ENCODE data around the gene TRANK1.

The TRANK1 gene

DNA sequence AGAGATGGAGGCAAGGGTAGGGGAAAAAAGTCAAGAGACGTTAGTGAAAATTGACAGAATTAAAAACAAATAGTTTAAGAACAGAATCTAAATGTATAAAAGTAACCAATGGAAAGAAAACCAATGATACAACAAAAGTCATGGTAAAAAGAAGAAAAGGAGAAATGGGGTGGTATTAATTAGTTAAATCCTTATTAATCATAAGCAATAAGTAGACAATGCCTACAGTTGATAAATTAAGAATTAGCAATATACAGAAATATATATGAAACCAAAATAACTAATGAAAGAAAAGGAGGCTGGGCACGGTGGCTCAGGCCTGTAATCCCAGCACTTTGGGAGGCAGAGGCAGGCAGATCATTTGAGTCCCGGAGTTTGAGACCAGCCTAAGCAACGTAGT, 24.2 kb upstream of the TRANK1 start:
- H3K27me3 ChIP-seq (ENCODE audit: control insufficient read depth, low read length), result no peaks in the 10 kb centered on the region
- H3K27ac ChIP-seq (ENCODE audit: low read depth, low read length), result peak overlapping the region; percentile 93
- no peaks in the 10 kb centered on the region for H3K36me3 ChIP-seq (ENCODE audit: control insufficient read depth, low read length)
- H3K4me3 ChIP-seq (ENCODE audit: low read length), result peak overlapping the region; percentile 57
- H3F3A ChIP-seq (ENCODE audit: control insufficient read depth, insufficient read depth), result peaks cover 14% of the 10 kb centered on the region
- TF ChIP-seq, protein P1, sequence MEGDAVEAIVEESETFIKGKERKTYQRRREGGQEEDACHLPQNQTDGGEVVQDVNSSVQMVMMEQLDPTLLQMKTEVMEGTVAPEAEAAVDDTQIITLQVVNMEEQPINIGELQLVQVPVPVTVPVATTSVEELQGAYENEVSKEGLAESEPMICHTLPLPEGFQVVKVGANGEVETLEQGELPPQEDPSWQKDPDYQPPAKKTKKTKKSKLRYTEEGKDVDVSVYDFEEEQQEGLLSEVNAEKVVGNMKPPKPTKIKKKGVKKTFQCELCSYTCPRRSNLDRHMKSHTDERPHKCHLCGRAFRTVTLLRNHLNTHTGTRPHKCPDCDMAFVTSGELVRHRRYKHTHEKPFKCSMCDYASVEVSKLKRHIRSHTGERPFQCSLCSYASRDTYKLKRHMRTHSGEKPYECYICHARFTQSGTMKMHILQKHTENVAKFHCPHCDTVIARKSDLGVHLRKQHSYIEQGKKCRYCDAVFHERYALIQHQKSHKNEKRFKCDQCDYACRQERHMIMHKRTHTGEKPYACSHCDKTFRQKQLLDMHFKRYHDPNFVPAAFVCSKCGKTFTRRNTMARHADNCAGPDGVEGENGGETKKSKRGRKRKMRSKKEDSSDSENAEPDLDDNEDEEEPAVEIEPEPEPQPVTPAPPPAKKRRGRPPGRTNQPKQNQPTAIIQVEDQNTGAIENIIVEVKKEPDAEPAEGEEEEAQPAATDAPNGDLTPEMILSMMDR (IDR thresholded peaks at IDR 0.05; ENCODE audit: low read depth, low read length, poor library complexity, severe bottlenecking), result no peak
- no peak for TF ChIP-seq EZH2phosphoT487 (IDR thresholded peaks at IDR 0.05; ENCODE audit: borderline replicate concordance, low read length)
- H3K4me2 ChIP-seq (ENCODE audit: low read length), result peak overlapping the region; percentile 84
- no peaks in the 10 kb centered on the region for H3K9me2 ChIP-seq (replicated peaks; ENCODE audit: control insufficient read depth, low read length)
- no peaks in the 10 kb centered on the region for H3K9me3 ChIP-seq (ENCODE audit: control insufficient read depth, insufficient read depth, low read length)
- no peaks in the 10 kb centered on the region for H3K79me2 ChIP-seq (ENCODE audit: control insufficient read depth, low read length)
- H4K20me1 ChIP-seq (ENCODE audit: control insufficient read depth, insufficient read depth, low read depth, low read length), result no peaks in the 10 kb centered on the region
- H3K4me1 ChIP-seq (ENCODE audit: control insufficient read depth, low read length), result peaks cover 81% of the 10 kb centered on the region

DNA sequence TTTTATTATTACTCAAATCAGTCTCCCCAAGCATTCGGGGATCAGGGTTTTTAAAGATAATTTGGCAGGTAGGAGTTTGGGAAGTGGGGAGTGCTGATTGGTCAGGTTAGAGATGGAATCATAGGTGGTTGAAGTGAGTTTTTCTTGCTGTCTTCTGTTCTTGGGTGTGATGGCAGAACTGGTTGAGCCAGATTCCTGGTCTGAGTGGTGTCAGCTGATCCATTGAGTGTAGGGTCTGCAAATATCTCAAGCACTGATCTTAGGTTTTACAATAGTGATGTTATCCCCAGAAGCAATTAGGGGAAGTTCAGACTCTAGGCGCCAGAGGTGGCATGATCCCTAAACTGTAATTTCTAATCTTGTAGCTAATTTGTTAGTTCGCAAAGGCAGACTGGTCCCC, 20.6 kb upstream of the TRANK1 start:
- Histone ChIP-seq H3F3A (ENCODE audit: control insufficient read depth, insufficient read depth) (peaks cover 13% of the 10 kb centered on the region), H3K27ac (ENCODE audit: low read depth, low read length) (peak overlapping the region; percentile 57), H4K20me1 (ENCODE audit: control insufficient read depth, insufficient read depth, low read depth, low read length) (no peaks in the 10 kb centered on the region), H3K27me3 (ENCODE audit: control insufficient read depth, low read length) (no peaks in the 10 kb centered on the region), H3K79me2 (ENCODE audit: control insufficient read depth, low read length) (no peaks in the 10 kb centered on the region), H3K4me1 (ENCODE audit: control insufficient read depth, low read length) (peaks cover 50% of the 10 kb centered on the region), H3K9me2 (replicated peaks; ENCODE audit: control insufficient read depth, low read length) (no peaks in the 10 kb centered on the region), H3K9me3 (ENCODE audit: control insufficient read depth, insufficient read depth, low read length) (no peaks in the 10 kb centered on the region), H3K4me2 (ENCODE audit: low read length) (peak overlapping the region; percentile 58), H3K4me3 (ENCODE audit: low read length) (peak overlapping the region; percentile 36), H3K36me3 (ENCODE audit: control insufficient read depth, low read length) (no peaks in the 10 kb centered on the region)
- no peak for TF ChIP-seq EZH2phosphoT487 (IDR thresholded peaks at IDR 0.05; ENCODE audit: borderline replicate concordance, low read length)
- TF ChIP-seq, protein P1 (IDR thresholded peaks at IDR 0.05; ENCODE audit: low read depth, low read length, poor library complexity, severe bottlenecking), result no peak

DNA sequence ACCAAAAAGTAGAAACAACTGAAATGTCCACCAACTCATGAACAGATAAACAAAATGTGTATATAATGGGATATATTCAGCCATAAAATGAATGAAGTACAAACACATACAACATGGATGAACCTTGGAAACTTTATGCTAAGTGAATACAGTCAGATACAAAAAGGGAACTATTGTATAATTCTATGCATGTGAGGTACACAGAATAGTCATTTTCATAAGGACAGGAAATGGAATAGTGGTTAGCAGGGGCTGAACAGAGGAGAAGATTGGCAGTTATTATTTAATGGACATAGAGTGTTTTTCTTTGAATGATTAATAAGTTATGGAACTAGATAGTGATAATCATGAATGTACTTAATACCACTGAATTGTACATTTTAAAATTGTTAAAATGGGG, 20.0 kb upstream of the TRANK1 start:
- Histone ChIP-seq H3K4me1 (ENCODE audit: control insufficient read depth, low read length) (peaks cover 43% of the 10 kb centered on the region), H4K20me1 (ENCODE audit: control insufficient read depth, insufficient read depth, low read depth, low read length) (no peaks in the 10 kb centered on the region), H3K27ac (ENCODE audit: low read depth, low read length) (peak overlapping the region; percentile 57), H3K9me2 (replicated peaks; ENCODE audit: control insufficient read depth, low read length) (no peaks in the 10 kb centered on the region), H3K4me3 (ENCODE audit: low read length) (peak overlapping the region; percentile 36), H3K9me3 (ENCODE audit: control insufficient read depth, insufficient read depth, low read length) (no peaks in the 10 kb centered on the region), H3K79me2 (ENCODE audit: control insufficient read depth, low read length) (no peaks in the 10 kb centered on the region), H3F3A (ENCODE audit: control insufficient read depth, insufficient read depth) (peaks cover 12% of the 10 kb centered on the region), H3K36me3 (ENCODE audit: control insufficient read depth, low read length) (no peaks in the 10 kb centered on the region), H3K27me3 (ENCODE audit: control insufficient read depth, low read length) (no peaks in the 10 kb centered on the region), H3K4me2 (ENCODE audit: low read length) (peak overlapping the region; percentile 58)
- no peak for TF ChIP-seq EZH2phosphoT487 (IDR thresholded peaks at IDR 0.05; ENCODE audit: borderline replicate concordance, low read length)
- TF ChIP-seq, protein P1 (IDR thresholded peaks at IDR 0.05; ENCODE audit: low read depth, low read length, poor library complexity, severe bottlenecking), result no peak
